NCI-H82 treated with DMSO at 0.1 percent for 48 hours (cell line): Measurements from ENCODE around the gene EFHC2.
"Not testable (repeated sequence)": the region's sequence is repeated elsewhere in the genome, so short reads cannot be mapped to it uniquely, and the experiment has no call there.

Experiments used
- DNase-seq: peaks from one replicate; lab custom pipeline; 2025; ENCODE audit not compliant: unreplicated experiment; lab: John Stamatoyannopoulos, UW

Gene EFHC2

DNA sequence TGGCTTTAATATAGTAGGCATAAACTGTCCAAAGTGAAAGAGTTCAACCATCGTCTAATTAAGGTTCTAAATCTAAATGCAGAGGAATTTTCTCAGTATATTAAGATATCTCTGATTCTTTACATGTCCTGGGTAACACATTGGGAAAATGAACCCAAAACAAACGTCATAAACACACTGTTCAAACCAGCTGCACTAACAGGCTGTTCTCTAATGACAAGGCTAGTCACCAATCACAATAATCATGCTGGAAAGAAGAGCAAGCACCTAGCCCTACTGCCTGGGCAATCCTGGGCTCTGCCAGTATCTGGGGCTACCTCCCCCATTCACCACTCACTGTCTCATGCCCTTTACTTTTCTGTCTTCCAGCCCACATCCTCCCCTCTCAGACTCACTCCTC is 107.9 kb downstream of the EFHC2 start:
- DNase-seq = no peak

DNA sequence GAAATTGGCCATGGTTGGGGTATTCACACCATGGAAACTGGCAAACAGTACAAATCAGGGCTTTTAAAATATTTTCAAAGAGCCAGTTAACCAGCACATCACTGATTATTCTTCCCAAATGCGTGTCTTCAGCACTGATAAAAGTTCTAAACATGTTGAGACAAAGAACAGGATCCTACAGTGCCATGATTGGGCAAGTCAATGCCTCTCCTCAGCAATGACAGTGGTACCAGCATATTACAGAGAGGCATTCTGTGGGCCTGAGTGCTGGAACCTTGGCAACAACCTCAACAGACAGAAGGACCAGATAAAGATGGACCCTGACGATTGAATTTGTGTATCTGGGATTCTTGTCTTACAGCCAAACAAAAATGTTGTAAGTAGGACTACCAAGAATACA is 108.9 kb downstream of the EFHC2 start:
- DNase-seq = no peak

DNA sequence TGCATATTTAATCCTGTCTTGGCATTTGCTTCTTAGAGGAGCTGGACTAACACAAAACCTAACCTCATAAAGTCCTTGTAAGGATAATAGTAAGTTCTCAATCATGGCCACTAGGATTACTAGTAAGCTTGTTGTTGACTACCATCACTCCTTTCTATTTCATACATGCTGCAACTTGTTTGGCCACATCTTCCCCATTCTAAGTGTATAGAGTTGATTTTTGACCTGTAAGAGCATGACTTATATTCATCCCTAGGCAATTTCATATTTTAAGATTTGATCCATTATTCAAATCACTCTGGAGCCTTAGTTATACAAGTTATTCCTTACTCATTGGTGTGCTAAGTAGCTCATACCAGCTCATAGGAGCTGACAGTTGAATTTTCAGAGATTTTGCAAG is 109.4 kb downstream of the EFHC2 start:
- DNase-seq = no peak

DNA sequence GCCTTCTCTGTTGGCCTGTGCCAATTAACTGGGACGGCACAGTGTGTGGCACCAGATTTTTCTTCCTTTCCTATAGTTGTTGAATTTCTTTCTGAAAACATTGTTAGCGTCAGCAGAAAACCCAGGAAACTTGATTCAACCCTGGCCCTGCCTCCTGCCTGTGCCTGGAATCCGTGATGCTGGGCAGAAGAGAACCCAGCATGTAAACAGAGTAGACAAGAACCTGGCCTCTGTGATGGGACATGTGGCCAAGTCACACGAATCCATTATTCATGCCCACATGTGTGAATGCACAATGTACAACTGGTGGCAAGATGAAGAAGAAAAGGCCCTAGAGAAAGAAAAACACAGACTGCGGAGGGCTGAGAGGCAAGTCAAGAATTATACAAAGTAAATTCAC is 111.4 kb downstream of the EFHC2 start:
- DNase-seq = no peak

DNA sequence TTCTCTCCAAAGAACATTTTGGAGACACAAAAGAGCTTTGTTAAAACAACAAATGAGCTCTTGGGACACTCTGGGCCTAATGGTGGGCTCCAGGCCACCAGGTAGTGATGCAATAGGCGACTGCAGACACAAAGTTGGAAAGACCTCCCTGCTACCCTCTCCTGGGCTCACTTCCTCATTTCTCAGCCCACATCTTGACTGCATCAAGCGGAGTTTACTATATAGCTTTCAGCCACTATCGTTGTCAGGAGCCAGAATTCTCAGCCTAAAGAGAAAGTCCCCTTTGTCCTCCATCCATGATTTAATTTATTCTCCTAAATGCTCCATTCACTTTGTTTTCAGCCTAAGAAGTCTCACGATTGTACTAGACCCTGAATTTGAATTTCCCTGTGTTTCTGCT is 114.9 kb downstream of the EFHC2 start:
- no peak for DNase-seq

DNA sequence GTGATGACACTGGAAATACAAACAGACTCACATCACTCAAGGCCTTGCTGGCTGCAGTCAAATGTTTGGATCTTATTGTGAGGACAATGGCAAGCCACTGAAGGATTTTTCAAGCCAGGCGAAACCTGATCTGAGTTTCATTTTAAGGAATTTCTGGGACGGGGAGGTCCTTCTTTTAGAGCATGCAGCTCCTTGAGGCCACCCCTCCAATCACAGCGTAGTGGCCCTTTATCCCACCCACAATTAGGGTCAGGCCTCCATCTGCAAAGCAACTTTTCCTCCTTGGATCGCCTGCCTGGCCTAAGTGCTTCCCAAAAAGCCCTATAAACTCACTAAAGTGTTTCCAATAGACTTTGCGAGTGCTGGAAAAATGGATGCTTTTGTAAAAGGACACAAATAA is 115.5 kb downstream of the EFHC2 start:
- DNase-seq = no peak

DNA sequence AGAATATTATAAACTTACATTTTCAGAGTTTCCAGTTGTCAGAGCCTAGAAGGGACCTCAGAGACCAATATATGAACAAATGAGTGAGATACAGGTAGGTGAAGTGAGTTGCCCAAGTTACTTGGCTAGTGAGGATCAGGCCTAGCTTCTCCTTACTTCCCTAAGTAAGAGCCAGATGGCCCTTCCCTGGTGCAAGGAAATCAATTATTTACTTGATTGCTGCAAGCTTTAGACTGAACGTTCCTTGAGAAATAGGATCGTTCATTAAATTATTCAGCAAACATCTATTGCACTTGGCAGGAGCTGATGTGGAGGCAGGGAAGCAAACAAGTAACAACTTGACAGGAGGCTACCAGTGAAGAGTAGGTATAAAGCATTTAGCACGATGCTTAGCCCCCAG is 117.8 kb downstream of the EFHC2 start:
- no peak for DNase-seq

DNA sequence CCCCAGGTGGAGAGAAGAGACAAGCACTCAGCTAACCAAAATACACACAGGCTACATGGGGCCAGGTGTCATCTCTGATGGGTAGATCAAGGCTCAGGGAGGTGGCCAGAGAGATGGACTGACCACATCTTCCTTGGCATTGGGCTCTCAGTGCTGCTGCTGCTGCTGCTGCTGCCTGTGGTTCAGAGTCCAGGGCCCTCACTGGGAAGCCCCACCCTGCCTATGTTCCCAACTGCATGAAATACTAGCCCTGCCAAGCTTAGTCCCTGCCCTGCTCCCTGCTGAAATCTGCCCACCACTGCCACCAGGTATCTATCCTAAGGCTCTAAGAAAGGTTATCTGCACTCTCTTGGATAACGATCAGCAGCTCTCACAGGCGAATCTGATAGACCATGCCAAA is 118.7 kb downstream of the EFHC2 start:
- no peak for DNase-seq

DNA sequence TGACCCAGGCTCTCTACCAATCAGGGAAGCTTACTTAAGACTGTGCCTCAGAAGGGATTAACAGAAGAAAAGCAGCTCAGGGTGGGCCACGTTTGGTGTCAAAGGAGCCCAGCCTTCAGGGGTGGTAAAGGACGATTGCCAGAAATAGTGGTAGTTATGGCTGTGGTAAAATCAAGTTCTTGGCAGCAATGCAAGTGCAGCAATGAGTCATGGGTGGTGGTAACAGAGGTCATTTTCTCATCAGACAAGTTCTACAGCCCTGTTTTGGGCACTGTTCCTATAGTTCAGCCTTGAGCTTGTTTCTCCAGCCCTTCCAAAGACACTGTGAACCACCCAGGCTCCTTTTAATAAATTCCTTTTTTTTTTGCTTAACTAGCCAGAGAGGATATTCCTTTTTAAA is 120.3 kb downstream of the EFHC2 start:
- no peak for DNase-seq

DNA sequence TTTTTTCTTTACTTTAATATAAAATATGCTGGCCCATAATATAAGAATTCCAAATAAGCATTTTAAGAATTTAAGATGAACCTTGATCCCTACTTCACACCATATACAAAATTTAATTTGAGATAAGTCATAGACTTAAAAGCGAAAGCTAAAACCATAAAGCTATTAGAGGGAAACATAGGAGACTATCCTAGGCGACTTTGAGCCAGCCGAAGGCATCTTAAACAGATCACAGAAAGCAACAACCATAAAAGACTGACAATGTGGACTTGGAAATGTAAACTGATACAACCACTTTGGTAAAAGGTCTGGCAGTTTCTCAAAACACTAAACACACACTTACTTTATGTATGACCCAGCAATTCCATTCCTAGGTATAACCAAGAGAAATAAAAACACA is 125.0 kb downstream of the EFHC2 start:
- DNase-seq = no peak

DNA sequence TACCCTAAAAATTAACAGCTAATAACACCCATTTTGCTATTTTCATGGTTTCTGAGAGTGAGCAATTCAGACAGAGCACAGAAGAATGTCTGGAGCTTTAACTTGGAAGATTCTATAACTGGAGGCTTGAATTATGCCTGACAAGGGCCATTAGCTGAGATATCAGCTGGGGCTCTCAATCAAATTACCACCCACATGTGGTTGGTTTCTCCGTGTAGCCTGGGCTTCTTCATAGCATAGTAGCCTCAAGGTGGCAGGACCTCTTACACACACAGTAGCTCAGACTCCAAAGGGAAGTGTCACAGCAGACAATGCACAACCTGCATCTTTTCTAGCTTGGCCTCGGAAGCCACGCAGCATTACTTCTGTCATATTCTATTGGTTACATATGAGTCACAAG is 127.3 kb downstream of the EFHC2 start:
- DNase-seq = no peak

DNA sequence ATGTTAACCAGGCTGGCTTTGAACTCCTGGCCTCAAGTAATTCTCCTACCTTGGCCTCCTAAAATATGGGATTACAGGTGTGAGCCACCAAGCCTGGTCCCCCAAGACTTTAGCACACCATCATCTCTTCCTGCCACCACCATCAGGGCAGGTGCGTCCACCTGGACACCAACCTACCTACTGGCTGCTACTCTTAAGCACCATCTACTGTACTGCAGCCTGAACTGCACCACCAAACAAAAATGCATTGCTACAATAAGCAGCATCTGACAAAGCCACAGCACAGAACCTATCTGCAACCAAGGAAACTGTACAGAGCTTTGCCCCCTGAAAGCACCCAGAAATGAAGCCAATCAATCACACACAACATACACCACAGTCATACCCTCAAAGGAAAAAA is 139.7 kb downstream of the EFHC2 start:
- DNase-seq = no peak

DNA sequence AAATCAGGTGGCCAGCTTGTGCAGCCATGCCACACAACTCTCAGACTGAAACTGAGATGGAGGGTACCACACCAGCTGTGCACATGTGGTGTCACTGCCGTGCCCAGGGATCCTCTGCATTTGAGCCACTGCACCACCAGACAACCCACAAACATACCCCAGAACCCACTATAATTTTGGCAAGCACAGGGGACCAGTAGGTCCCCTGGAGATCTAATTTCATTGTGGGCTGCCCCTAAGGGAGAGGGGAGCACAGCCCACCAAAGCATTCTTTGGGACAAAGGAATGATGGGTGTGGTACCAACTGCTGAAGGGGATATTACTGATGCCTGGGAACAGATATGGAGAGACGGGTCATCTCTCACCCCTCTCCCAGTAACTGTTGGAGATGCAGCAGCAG is 140.9 kb downstream of the EFHC2 start:
- DNase-seq = no peak

DNA sequence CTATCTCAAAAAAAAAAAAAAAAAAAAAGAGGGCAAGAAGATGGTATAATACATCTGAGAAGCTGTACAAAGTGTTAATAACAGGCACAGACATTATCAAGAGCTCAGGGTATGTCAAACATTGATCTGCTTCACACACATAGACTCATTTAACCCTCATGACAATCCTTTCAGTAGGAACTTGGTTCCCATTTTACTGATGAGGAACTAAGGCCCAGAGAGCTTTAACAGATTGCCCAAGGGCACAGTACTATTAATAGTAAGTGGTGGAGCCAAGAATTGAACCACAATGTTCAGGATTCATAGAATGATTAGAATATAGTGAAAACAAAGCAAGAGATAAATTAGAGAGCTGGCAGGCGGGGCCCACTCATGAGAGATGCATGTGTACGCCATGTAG is 154.4 kb downstream of the EFHC2 start:
- DNase-seq = no peak

DNA sequence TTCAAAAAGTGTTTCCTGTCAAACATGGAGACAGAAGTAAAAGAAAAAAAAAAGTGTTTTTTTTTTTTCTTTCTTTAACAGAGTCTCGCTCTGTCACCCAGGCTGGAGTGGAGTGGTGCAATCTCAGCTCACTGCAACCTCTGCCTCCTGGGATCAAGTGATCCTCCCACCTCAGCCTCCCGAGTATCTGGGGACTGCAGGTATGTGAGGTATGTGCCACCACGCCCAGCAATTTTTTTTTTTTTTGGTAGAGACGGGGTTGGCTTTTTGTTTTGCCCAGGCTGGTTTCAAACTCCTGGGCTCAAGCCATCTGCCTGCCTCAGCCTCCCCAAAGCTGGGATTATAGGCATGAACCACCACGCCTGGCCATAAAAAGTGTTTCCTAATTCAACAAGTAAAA is 155.6 kb downstream of the EFHC2 start:
- DNase-seq = not testable (repeated sequence)

DNA sequence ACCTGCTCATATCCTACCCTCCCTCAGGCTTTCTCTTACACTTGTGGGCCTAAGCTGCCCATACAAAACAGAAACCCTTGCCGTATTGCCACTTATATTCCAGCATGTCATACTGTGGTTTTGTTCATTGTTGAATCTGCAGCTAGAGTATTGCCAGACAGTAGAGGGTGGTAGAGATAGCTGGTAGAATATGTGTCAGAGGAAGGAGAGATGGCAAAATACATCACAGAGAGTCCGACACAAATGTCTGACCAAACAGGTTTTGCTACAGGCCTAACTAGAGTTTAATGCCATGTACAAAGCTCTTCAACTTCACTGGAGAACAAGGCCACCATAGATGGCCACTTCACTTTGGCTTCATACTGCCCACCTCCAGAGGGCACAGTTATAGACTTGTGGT is 160.1 kb downstream of the EFHC2 start:
- DNase-seq = no peak

DNA sequence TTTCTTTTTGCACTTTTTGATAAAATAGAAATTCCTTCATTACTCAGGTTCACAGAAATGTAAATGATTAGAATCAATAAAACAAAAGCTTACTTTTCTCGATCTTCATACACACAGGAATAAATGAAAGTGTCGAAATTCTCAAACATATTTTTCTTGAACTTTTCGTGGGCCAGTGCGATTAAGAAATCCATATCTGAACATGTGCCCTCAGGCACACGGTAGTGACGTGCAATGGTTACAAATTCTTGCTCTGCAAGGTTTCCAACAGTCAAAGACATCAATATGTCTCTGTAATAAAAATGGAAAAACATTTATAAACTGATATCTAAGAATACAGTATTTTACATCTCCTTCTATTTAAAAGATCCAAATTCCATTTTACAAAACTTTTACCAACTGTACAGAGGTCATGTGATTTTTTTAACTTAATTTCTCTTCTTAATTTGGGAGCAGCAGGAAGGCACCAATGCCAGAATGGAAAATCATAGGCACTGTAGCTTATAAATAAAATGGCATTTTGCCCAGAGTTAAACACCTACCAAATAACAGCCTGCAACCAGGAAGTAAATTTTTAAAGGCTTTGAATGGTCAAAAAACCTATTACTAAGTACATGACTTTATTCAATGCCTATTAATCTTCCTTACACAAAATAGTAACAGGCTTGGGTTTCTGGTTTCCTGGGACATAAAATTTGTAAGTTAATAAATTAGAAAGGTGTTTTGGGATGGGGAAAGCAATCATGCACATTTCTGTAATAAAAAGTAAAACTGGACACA is 165.0 kb downstream of the EFHC2 start:
- no peak for DNase-seq

DNA sequence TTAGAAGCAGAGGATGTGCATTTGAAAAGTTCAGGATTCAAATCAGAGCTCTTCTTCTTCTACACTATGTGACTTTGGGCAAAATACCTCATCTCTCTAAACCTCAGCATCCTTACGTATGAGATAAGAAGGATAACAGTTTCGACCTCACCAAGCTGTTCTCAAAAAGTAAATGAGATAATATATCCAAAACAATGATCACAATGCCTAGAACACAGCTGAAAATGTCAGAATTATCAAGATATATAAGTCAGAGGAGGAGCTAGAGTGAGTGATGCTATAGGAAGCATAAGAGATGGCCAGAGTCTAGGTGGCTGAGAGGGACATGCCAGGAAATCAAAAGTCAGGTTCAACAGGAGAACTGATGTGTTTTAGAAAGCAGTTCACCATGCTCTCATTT is 168.0 kb downstream of the EFHC2 start:
- DNase-seq = no peak

DNA sequence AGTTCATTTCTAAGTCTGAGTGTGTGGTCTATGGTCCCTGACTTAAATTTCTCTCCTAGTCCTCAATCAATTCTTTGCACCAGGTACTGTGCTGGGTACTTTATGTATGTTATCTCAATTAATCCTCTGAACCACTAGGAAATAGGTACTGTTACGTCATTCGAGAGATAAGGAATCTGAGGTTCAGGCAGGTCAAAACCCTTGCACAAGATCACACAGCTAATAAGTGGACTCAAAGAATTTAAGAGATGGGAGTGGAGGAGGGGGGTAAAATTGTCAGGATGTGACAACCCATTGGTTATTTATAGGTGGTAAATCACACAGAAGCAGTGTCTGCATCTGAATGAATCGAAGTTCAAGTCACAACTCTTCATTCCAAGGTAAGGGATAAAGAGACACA is 169.4 kb downstream of the EFHC2 start:
- no peak for DNase-seq

DNA sequence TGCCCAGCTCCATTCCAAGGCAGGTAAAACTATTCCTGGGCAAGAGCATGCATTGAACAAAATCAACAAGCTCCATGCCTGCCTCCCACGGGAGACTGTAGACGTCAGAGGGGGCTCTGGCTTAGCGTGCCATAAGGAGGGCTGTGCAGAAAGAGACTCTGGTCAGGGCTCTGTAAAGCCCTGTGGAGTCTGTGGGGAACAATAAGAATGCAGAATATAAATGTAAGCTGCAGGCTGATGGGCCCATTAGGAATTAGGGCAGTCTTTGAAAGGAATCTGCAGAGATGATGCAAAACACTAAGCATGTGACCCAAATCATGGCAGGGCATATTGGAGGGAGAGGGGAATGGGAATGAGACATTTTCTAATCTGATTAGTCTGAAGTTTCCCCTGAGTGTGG is 170.3 kb downstream of the EFHC2 start:
- DNase-seq = no peak

DNA sequence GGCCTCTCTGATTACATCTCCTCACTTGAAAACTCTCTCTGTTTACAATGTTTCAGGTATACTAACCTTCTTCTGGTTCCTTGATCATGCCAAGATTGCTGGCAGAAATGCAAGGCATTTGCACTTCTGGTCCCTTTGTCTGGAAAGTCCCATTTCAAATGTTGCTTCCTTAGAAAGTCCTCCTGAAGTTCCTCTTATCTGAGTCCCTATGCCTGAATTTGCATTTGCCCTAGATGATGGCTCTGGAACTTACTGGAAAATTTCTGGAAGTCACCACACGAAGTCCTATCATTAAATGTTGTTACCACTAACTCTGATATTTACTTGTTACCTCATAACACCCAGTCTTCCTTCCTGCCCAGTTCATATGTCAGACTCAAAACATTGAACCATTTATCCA is 176.4 kb downstream of the EFHC2 start:
- no peak for DNase-seq

DNA sequence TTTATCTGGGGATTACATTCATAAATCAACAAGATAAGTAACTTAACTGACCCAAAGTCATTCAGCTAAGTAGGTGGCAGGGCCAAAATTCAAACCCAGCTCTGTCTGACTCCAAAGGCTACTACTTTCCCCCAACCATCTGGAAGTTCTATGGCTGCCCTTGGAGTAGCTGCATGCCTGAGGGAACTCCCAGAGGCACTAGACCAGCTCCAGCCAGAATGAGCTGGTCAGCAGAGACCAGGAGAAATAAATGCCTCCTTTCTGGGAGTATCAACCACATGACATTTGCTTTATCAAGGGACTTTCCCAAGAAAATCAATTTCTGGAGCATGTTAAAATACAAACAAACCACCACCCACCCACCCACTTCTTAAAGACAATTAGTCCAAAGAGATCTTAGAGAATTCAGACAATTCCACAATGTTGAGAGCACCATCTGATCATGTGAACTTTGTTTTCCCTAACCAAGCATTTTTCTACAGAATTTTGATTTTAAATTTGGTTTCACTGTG is 180.5 kb downstream of the EFHC2 start:
- peak; percentile 78 for DNase-seq

DNA sequence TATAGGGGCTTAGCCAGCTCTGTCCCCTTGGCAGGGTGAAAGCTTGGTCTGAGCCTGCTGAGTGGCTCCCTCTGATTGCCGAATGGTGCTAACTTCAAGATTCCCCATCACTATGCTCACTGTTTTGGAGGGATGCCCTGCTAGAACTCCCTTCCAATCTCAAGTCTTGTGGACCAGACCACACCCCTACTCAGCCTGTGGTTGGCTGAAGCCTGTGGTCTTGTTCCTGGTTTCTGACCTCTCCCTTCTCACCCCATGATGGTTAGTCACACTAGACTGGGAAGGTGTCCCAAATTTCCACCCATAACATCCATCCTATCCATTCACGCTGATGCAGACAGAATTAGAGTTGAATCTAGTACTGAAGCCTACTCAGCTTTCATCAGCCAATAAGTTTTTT is 185.6 kb downstream of the EFHC2 start:
- DNase-seq = no peak
